ENCODE measurements around the gene BPGM.

Gene BPGM

GRCh38 chr7:134699021-134699818, 52.6 kb downstream of the BPGM start:
- no peak for DNase-seq

- DNase-seq = no peak
These were observed 53.2 kb downstream of the BPGM start for GRCh38 chr7:134699899-134700298.

GRCh38 chr7:134701272-134701671, 54.6 kb downstream of the BPGM start:
- peak; percentile 14 for DNase-seq

GRCh38 chr7:134702366-134703240, 56.0 kb downstream of the BPGM start:
- no peak for DNase-seq

- no peak for DNase-seq
These were observed 56.6 kb downstream of the BPGM start for GRCh38 chr7:134703241-134703594.

GRCh38 chr7:134703782-134704181, 57.1 kb downstream of the BPGM start:
- no peak for DNase-seq

GRCh38 chr7:134704827-134705226, 58.2 kb downstream of the BPGM start:
- DNase-seq = no peak

GRCh38 chr7:134705716-134706115, 59.1 kb downstream of the BPGM start:
- no peak for DNase-seq

GRCh38 chr7:134706468-134706867, 59.8 kb downstream of the BPGM start:
- DNase-seq = no peak

- DNase-seq = no peak
These were observed 61.2 kb downstream of the BPGM start for GRCh38 chr7:134707663-134708378.

GRCh38 chr7:134708692-134709091, 62.0 kb downstream of the BPGM start:
- no peak for DNase-seq

- DNase-seq = no peak
These were observed 62.5 kb downstream of the BPGM start for GRCh38 chr7:134709197-134709596.

- peak; percentile 38 for DNase-seq
These were observed 63.8 kb downstream of the BPGM start for GRCh38 chr7:134710511-134710853.

- peak; percentile 64 for DNase-seq
These were observed 64.4 kb downstream of the BPGM start for GRCh38 chr7:134710854-134711624.

GRCh38 chr7:134712196-134712595, 65.5 kb downstream of the BPGM start:
- DNase-seq = no peak

- DNase-seq = no peak
These were observed 68.0 kb downstream of the BPGM start for GRCh38 chr7:134714470-134715205.

- no peak for DNase-seq
These were observed 71.7 kb downstream of the BPGM start for GRCh38 chr7:134718211-134718875.

- DNase-seq = no peak
These were observed 73.7 kb downstream of the BPGM start for GRCh38 chr7:134720091-134720935.

GRCh38 chr7:134721171-134721570, 74.5 kb downstream of the BPGM start:
- no peak for DNase-seq

- DNase-seq = no peak
These were observed 76.2 kb downstream of the BPGM start for GRCh38 chr7:134722786-134723322.
